Liver (tissue), 9 donors: ENCODE results near the gene TUNAR. TPM values are rescaled to one million over a fixed set of nuclear protein-coding genes. Genes with fewer than 3 reads are reported as not detected.

ENCODE experiments used
- DNase-seq: peaks from one replicate; pipeline ENCODE4 v3.0.0-alpha.2; 2017; ENCODE audit warnings: low spot score
- H3K27ac ChIP-seq, 2 donors: one replicate each; pipeline ENCODE4 v1.7.0; 2013; ENCODE audit warnings: inconsistent platforms in 2 of 2, low read length in 2 of 2, control low read depth in 1 of 2, low read depth in 1 of 2, mild to moderate bottlenecking in 1 of 2
- H3K27me3 ChIP-seq, 4 donors: one replicate each; pipeline versions ENCODE4 v1.6.1 to v1.7.0; 2013; ENCODE audit warnings: low read length in 3 of 4, inconsistent platforms in 1 of 4, mild to moderate bottlenecking in 1 of 4, moderate library complexity in 1 of 4; ENCODE audit not compliant: control insufficient read depth in 4 of 4, insufficient read depth in 4 of 4
- H3K36me3 ChIP-seq, 4 donors: one replicate each; pipeline versions ENCODE4 v1.6.1 to v1.7.0; 2013; ENCODE audit warnings: low read length in 3 of 4, mild to moderate bottlenecking in 3 of 4, low read depth in 1 of 4, moderate library complexity in 1 of 4; ENCODE audit not compliant: control insufficient read depth in 4 of 4, insufficient read depth in 3 of 4
- H3K4me1 ChIP-seq, 4 donors: one replicate each; pipeline versions ENCODE4 v1.6.1 to v1.7.0; 2013; ENCODE audit warnings: low read length in 3 of 4, mild to moderate bottlenecking in 3 of 4, moderate library complexity in 1 of 4; ENCODE audit not compliant: control insufficient read depth in 4 of 4, insufficient read depth in 4 of 4
- H3K4me3 ChIP-seq, 3 donors: one replicate each; pipeline versions ENCODE4 v1.6.1 to v1.7.0; 2013; ENCODE audit warnings: low read length in 3 of 3, control low read depth in 1 of 3, low read depth in 1 of 3, mild to moderate bottlenecking in 1 of 3
- H3K9ac ChIP-seq, 2 donors: one replicate each; pipeline ENCODE4 v1.7.0; 2013; ENCODE audit warnings: low read length in 2 of 2, mild to moderate bottlenecking in 2 of 2, moderate library complexity in 2 of 2, control low read depth in 1 of 2, low read depth in 1 of 2
- H3K9me3 ChIP-seq, 4 donors: one replicate each; pipeline versions ENCODE4 v1.6.1 to v1.7.0; 2013; ENCODE audit warnings: low read length in 3 of 4; ENCODE audit not compliant: control insufficient read depth in 4 of 4
- ATF3 ChIP-seq: IDR thresholded peaks from 2 replicates; pipeline ENCODE4 v1.6.1; 2016; ENCODE audit warnings: antibody characterized with exemption
- CTCF ChIP-seq: fragments of 150-350 bp; IDR thresholded peaks from 2 replicates; pipeline ENCODE4 v1.5.1; 2017; ENCODE audit warnings: improper control_type of control experiment, low read depth, low read length; ENCODE audit not compliant: missing input control
- EGR1 ChIP-seq, 2 donors: IDR thresholded peaks; 2 replicates each; pipeline ENCODE4 v1.6.1; 2016 to 2018; ENCODE audit warnings: antibody characterized with exemption in 2 of 2, low read depth in 2 of 2
- FOXA1 ChIP-seq: IDR thresholded peaks from 2 replicates; pipeline ENCODE4 v1.6.1; 2016; ENCODE audit warnings: antibody characterized with exemption
- FOXA2 ChIP-seq: IDR thresholded peaks from 2 replicates; pipeline ENCODE4 v1.6.1; 2016; ENCODE audit warnings: antibody characterized with exemption
- GABPA ChIP-seq, 2 donors: IDR thresholded peaks in 1 of 2; conservative IDR thresholded peaks in 1 of 2; 2 replicates each; pipeline ENCODE4 v1.6.1; 2016; ENCODE audit warnings: antibody characterized with exemption in 2 of 2, mild to moderate bottlenecking in 1 of 2, moderate library complexity in 1 of 2
- HNF4A ChIP-seq, 2 donors: conservative IDR thresholded peaks; 2 replicates each; pipeline ENCODE4 v1.6.1; 2016; ENCODE audit warnings: antibody characterized with exemption in 2 of 2, mild to moderate bottlenecking in 2 of 2
- HNF4G ChIP-seq: IDR thresholded peaks from 2 replicates; pipeline ENCODE4 v1.6.1; 2016; ENCODE audit warnings: antibody characterized with exemption
- JUND ChIP-seq, 2 donors: IDR thresholded peaks; 2 replicates each; pipeline ENCODE4 v1.6.1; 2016; ENCODE audit warnings: antibody characterized with exemption in 2 of 2
- MAX ChIP-seq: IDR thresholded peaks from 2 replicates; pipeline ENCODE4 v1.6.1; 2016; ENCODE audit warnings: antibody characterized with exemption
- NR2F2 ChIP-seq: IDR thresholded peaks from 2 replicates; pipeline ENCODE4 v1.6.1; 2016; ENCODE audit warnings: antibody characterized with exemption
- RAD21 ChIP-seq, 2 donors: IDR thresholded peaks; 2 replicates each; pipeline ENCODE4 v1.6.1; 2016; ENCODE audit warnings: antibody characterized with exemption in 2 of 2, mild to moderate bottlenecking in 2 of 2
- REST ChIP-seq: IDR thresholded peaks from 2 replicates; pipeline ENCODE4 v1.6.1; 2016; ENCODE audit warnings: antibody characterized with exemption, mild to moderate bottlenecking
- RXRA ChIP-seq, 2 donors: IDR thresholded peaks; 2 replicates each; pipeline ENCODE4 v1.6.1; 2017 to 2018; ENCODE audit warnings: antibody characterized with exemption in 2 of 2, mild to moderate bottlenecking in 1 of 2
- SP1 ChIP-seq: IDR thresholded peaks from 2 replicates; pipeline ENCODE4 v1.6.1; 2018; ENCODE audit warnings: antibody characterized with exemption, mild to moderate bottlenecking
- TAF1 ChIP-seq: conservative IDR thresholded peaks from 2 replicates; pipeline ENCODE4 v1.6.1; 2016; ENCODE audit warnings: antibody characterized with exemption, mild to moderate bottlenecking
- YY1 ChIP-seq: IDR thresholded peaks from 2 replicates; pipeline ENCODE4 v1.6.1; 2016; ENCODE audit warnings: antibody characterized with exemption, mild to moderate bottlenecking
- ZBTB33 ChIP-seq: IDR thresholded peaks from 2 replicates; pipeline ENCODE4 v1.6.1; 2016; ENCODE audit warnings: antibody characterized with exemption
- WGBS: extraction: QIAGEN DNeasy Blood & Tissue Kit; methylation state at CpG from one replicate; pipeline ENCODE4 v1.1.7; 2013; 5-methylcytosine and 5-hydroxymethylcytosine counted together
- polyA plus RNA-seq, 2 donors: library from polyadenylated mRNA; stranded (reverse) in 1 of 2; unstranded in 1 of 2; fragments of 200-250 nt in 1 of 2; fragments of >200 nt in 1 of 2; fragmentation: Nextera tagmentation in 1 of 2; extraction: Ambion mirVana in 1 of 2; gene quantifications; one replicate each; pipeline versions ENCODE4 v1.2.1 to v1.2.3, GENCODE V29; 2013 to 2015
- total RNA-seq, 2 donors: library from RNA; depleted of rRNA; stranded (reverse); fragments of >200 nt; gene quantifications; one replicate each; pipeline ENCODE4 v1.2.3, GENCODE V29; 2014
- donor health status: healthy.
- donor health status: healthy.
- donor health status: healthy.
- donor health status: healthy.
- donor health status: healthy.

Gene TUNAR
- total and polyA plus RNA-seq, 4 donors: 0.14 TPM; not detected in 3

- H3K4me3 ChIP-seq: no peak overlapping the region
- H3K27ac ChIP-seq: no peak overlapping the region
- DNase-seq: no peak
- H3K9me3 ChIP-seq: peaks cover 0 to 7% (median 2%) of the 10 kb centered on the region in 4 donors
- H3K9ac ChIP-seq: no peak overlapping the region
- no peak for TF ChIP-seq MAX
- TF ChIP-seq CTCF: no peak
- TF ChIP-seq RXRA (IDR thresholded peaks at IDR 0.05): no peak
- TF ChIP-seq RAD21 (IDR thresholded peaks at IDR 0.05): no peak
- TF ChIP-seq HNF4A (conservative IDR thresholded peaks at IDR 0.05): no peak
- no peak for TF ChIP-seq JUND (IDR thresholded peaks at IDR 0.05)
- TF ChIP-seq SP1: no peak
- no peak for TF ChIP-seq GABPA (IDR thresholded peaks at IDR 0.05 in 1 of 2, conservative IDR thresholded peaks at IDR 0.05 in 1 of 2)
- TF ChIP-seq TAF1: no peak
- no peak for TF ChIP-seq FOXA2
- no peak for TF ChIP-seq EGR1 (IDR thresholded peaks at IDR 0.05; ENCODE audit: low read depth in 2 of 2)
- no peak for TF ChIP-seq ZBTB33
- no peak for TF ChIP-seq HNF4G
- no peak for TF ChIP-seq ATF3
- TF ChIP-seq FOXA1: no peak
- no peak for TF ChIP-seq YY1
- TF ChIP-seq NR2F2: no peak
- TF ChIP-seq REST: no peak
- peaks cover 0 to 4% (median 0%) of the 10 kb centered on the region in 4 donors for H3K27me3 ChIP-seq
- no peaks in the 10 kb centered on the region for H3K36me3 ChIP-seq
- WGBS: 15% methylated on average over 2 of the region's 2 CpGs
- H3K4me1 ChIP-seq: no peaks in the 10 kb centered on the region
These were observed 65.3 kb downstream of the TUNAR start for GRCh38 chr14:95941897-95942296.
